Immature natural killer cell (primary cell): Measurements from ENCODE around the gene CAPN14. TPM values are rescaled to one million over a fixed set of nuclear protein-coding genes. Genes with fewer than 3 reads are reported as not detected.
"Not testable (repeated sequence)": the region's sequence is repeated elsewhere in the genome, so short reads cannot be mapped to it uniquely, and the experiment has no call there.

Source experiments
- DNase-seq, 3 donors: peaks; one replicate each; pipeline ENCODE4 v3.0.0; 2022; ENCODE audit warnings: mixed read lengths in 1 of 3
- H3K27ac Mint-ChIP-seq, 6 donors: one replicate each; pipeline ENCODE4 v1.8.0; 2020; ENCODE audit warnings: mixed read lengths in 6 of 6, mild to moderate bottlenecking in 5 of 6, inconsistent platforms in 4 of 6, moderate library complexity in 3 of 6
- H3K27me3 Mint-ChIP-seq, 3 donors: one replicate each; pipeline ENCODE4 v1.8.0; 2020 to 2021; ENCODE audit warnings: low read depth in 3 of 3, mild to moderate bottlenecking in 3 of 3, mixed read lengths in 3 of 3, moderate library complexity in 3 of 3, inconsistent platforms in 1 of 3
- H3K36me3 Mint-ChIP-seq, 3 donors: one replicate each; pipeline ENCODE4 v1.8.0; 2020; ENCODE audit warnings: mixed read lengths in 3 of 3, inconsistent platforms in 2 of 3, mild to moderate bottlenecking in 2 of 3
- H3K4me1 Mint-ChIP-seq, 2 donors: one replicate each; pipeline ENCODE4 v1.8.0; 2020; ENCODE audit warnings: inconsistent platforms in 2 of 2, mild to moderate bottlenecking in 2 of 2, mixed read lengths in 2 of 2, moderate library complexity in 1 of 2
- H3K4me3 Mint-ChIP-seq, 5 donors: one replicate each; pipeline ENCODE4 v1.8.0; 2020; ENCODE audit warnings: mild to moderate bottlenecking in 5 of 5, mixed read lengths in 5 of 5, inconsistent platforms in 3 of 5, moderate library complexity in 3 of 5
- H3K9me3 Mint-ChIP-seq, 6 donors: one replicate each; pipeline ENCODE4 v1.8.0; 2020; ENCODE audit warnings: mild to moderate bottlenecking in 6 of 6, mixed read lengths in 6 of 6, inconsistent platforms in 4 of 6, moderate library complexity in 3 of 6
- polyA plus RNA-seq, 3 donors: library from polyadenylated mRNA; unstranded; fragments of 300-500 nt; fragmentation: Illumina TruSeq; gene quantifications; one replicate each; pipeline ENCODE4 v1.2.3, GENCODE V29; 2021

The CAPN14 gene
- polyA plus RNA-seq, 3 donors from 2014 or later = not detected

- H3K27me3 Mint-ChIP-seq = peaks cover 0 to 2% (median 0%) of the 10 kb centered on the region in 3 donors
- no peak overlapping the region for H3K27ac Mint-ChIP-seq
- DNase-seq = no peak
- H3K9me3 Mint-ChIP-seq = peaks cover 0 to 1% (median 0%) of the 10 kb centered on the region in 6 donors
- no peaks in the 10 kb centered on the region for H3K36me3 Mint-ChIP-seq
- H3K4me1 Mint-ChIP-seq = no peaks in the 10 kb centered on the region
- no peak overlapping the region for H3K4me3 Mint-ChIP-seq
These were observed 28.2 kb downstream of the CAPN14 start for GRCh38 chr2:31189141-31189540.

- no peak for DNase-seq
- Mint-ChIP-seq H3K4me1 (no peaks in the 10 kb centered on the region), H3K4me3 (no peak overlapping the region), H3K27ac (no peak overlapping the region), H3K9me3 (peaks cover 0 to 1% (median 0%) of the 10 kb centered on the region in 6 donors), H3K27me3 (peaks cover 0 to 2% (median 0%) of the 10 kb centered on the region in 3 donors), H3K36me3 (no peaks in the 10 kb centered on the region)
These were observed 29.2 kb downstream of the CAPN14 start for GRCh38 chr2:31188131-31188530.

DNA sequence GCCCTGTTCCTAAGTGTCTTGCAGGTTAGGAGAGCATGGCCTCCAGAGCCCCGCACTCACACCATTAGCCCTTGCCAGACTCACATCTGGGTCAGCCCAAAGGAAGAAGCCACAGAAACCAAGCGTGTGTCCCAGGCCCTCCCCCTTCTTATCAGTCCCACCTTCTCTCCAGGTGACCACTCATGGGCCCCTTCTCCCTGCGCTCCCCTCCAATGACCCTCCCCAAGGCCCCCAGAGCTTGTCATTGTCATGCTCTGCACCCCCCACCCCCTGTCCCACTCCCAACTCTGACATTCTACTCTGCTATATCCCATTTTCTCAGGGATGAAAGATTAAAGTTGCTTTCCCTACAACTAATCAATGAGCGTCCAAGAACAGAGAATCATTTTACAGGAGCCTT lies 30.1 kb downstream of the CAPN14 start:
- DNase-seq = no peak
- Mint-ChIP-seq H3K27ac (no peak overlapping the region), H3K27me3 (peaks cover 0 to 2% (median 0%) of the 10 kb centered on the region in 3 donors), H3K4me1 (no peaks in the 10 kb centered on the region), H3K36me3 (no peaks in the 10 kb centered on the region), H3K4me3 (no peak overlapping the region), H3K9me3 (peaks cover 0 to 1% (median 0%) of the 10 kb centered on the region in 6 donors)

- H3K27ac Mint-ChIP-seq, H3K9me3 Mint-ChIP-seq, H3K4me3 Mint-ChIP-seq, DNase-seq, H3K27me3 Mint-ChIP-seq, H3K36me3 Mint-ChIP-seq, H3K4me1 Mint-ChIP-seq: not testable (repeated sequence)
These were observed 33.3 kb downstream of the CAPN14 start for GRCh38 chr2:31183973-31184372.

- Mint-ChIP-seq H3K36me3 (no peaks in the 10 kb centered on the region), H3K9me3 (no peaks in the 10 kb centered on the region), H3K4me3 (no peak overlapping the region)
These were observed 40.6 kb downstream of the CAPN14 start for GRCh38 chr2:31176742-31177141.

DNA sequence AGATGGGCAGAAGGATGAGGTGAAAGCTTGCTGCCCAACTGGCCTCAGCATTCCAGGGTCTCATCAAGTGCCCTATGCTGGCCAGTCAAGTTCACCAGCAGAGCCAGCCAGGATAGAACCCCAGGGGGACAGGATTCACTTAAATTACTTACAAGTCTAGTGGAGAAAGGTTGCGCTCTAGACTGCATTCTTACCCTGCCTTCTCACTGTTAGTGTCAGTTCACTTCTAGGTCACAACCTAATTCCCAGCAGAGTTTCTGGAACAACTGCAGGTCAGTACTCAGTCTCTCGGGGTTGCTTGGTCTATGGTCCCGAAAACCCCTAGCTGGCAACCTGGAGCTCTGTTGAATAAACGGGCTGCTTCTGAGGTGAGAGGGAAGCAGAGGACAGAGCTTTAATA lies 46.2 kb downstream of the CAPN14 start:
- Mint-ChIP-seq H3K27ac (no peak overlapping the region), H3K27me3 (peaks cover 0 to 4% (median 0%) of the 10 kb centered on the region in 3 donors), H3K4me3 (no peak overlapping the region), H3K36me3 (no peaks in the 10 kb centered on the region), H3K4me1 (no peaks in the 10 kb centered on the region), H3K9me3 (no peaks in the 10 kb centered on the region)
- no peak for DNase-seq

More at GRCh38 chr2:31176742-31177141, 40.6 kb downstream of the CAPN14 start:
- H3K4me1 Mint-ChIP-seq = no peaks in the 10 kb centered on the region
- no peak overlapping the region for H3K27ac Mint-ChIP-seq
- no peak for DNase-seq
- H3K27me3 Mint-ChIP-seq = peaks cover 2 to 9% (median 5%) of the 10 kb centered on the region in 3 donors

DNA sequence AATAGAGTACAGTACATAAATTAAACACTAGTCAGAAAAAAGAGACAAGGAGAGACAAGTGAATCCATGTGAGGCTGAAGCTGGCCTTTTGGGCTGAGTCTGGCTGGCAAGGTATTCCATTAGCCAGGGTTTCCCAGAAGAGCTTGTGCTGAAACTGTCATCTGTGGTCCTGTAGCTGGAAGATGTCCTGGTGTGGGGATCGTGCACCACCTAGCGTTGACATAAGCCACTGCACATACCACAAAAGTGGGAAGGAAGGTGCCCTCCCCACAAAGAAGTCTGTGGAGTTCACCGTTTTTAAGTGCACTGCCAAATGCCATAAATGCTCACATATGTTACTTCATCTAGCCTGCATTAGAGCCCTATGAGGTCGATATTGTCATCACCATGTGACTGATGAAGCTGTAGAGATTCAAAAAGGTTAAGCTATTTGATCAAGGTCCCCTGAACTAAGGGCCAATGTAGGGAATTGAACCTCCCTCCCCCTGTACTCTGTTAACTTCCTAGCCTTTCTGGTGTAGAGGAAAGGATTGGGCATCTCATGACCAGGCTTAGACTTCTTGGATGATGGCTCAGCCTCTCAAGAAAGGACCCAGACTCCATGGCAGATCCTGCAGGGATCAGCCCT lies 47.1 kb downstream of the CAPN14 start:
- no peak overlapping the region for H3K27ac Mint-ChIP-seq
- DNase-seq = peak; percentile 29 to 34 (median 33)
- H3K27me3 Mint-ChIP-seq = peaks cover 0 to 4% (median 0%) of the 10 kb centered on the region in 3 donors
- no peaks in the 10 kb centered on the region for H3K9me3 Mint-ChIP-seq
- no peak overlapping the region for H3K4me3 Mint-ChIP-seq
- no peaks in the 10 kb centered on the region for H3K36me3 Mint-ChIP-seq
- H3K4me1 Mint-ChIP-seq = no peaks in the 10 kb centered on the region

- DNase-seq = no peak
- no peak overlapping the region for H3K4me3 Mint-ChIP-seq
- H3K4me1 Mint-ChIP-seq = no peaks in the 10 kb centered on the region
- no peak overlapping the region for H3K27ac Mint-ChIP-seq
- no peaks in the 10 kb centered on the region for H3K9me3 Mint-ChIP-seq
- H3K36me3 Mint-ChIP-seq = no peaks in the 10 kb centered on the region
- peaks cover 0 to 3% (median 0%) of the 10 kb centered on the region in 3 donors for H3K27me3 Mint-ChIP-seq
These were observed 49.0 kb downstream of the CAPN14 start for GRCh38 chr2:31168291-31168690.

- H3K4me3 Mint-ChIP-seq = no peak overlapping the region
- no peaks in the 10 kb centered on the region for H3K4me1 Mint-ChIP-seq
- no peak for DNase-seq
- H3K27me3 Mint-ChIP-seq = peaks cover 0 to 3% (median 2%) of the 10 kb centered on the region in 3 donors
- H3K36me3 Mint-ChIP-seq = no peaks in the 10 kb centered on the region
- no peak overlapping the region for H3K27ac Mint-ChIP-seq
- no peaks in the 10 kb centered on the region for H3K9me3 Mint-ChIP-seq
These were observed 50.4 kb downstream of the CAPN14 start for GRCh38 chr2:31166925-31167324.

- Mint-ChIP-seq H3K4me3 (no peak overlapping the region), H3K27ac (no peak overlapping the region), H3K36me3 (no peaks in the 10 kb centered on the region), H3K9me3 (no peaks in the 10 kb centered on the region), H3K27me3 (peaks cover 0 to 2% (median 0%) of the 10 kb centered on the region in 3 donors), H3K4me1 (no peaks in the 10 kb centered on the region)
- DNase-seq = no peak
These were observed 54.2 kb downstream of the CAPN14 start for GRCh38 chr2:31163011-31163539.

GRCh38 chr2:31161637-31162036 lies 55.7 kb downstream of the CAPN14 start:
- DNase-seq = no peak
- peaks cover 0 to 3% (median 0%) of the 10 kb centered on the region in 3 donors for H3K27me3 Mint-ChIP-seq
- H3K9me3 Mint-ChIP-seq = no peaks in the 10 kb centered on the region
- H3K36me3 Mint-ChIP-seq = no peaks in the 10 kb centered on the region
- no peak overlapping the region for H3K27ac Mint-ChIP-seq
- no peaks in the 10 kb centered on the region for H3K4me1 Mint-ChIP-seq
- no peak overlapping the region for H3K4me3 Mint-ChIP-seq

- no peak for DNase-seq
- H3K4me1 Mint-ChIP-seq = no peaks in the 10 kb centered on the region
- H3K27me3 Mint-ChIP-seq = peaks cover 4 to 8% (median 7%) of the 10 kb centered on the region in 3 donors
- H3K9me3 Mint-ChIP-seq = no peaks in the 10 kb centered on the region
- H3K27ac Mint-ChIP-seq = no peak overlapping the region
- no peak overlapping the region for H3K4me3 Mint-ChIP-seq
- H3K36me3 Mint-ChIP-seq = no peaks in the 10 kb centered on the region
These were observed 65.8 kb downstream of the CAPN14 start for GRCh38 chr2:31151501-31151900.

- H3K36me3 Mint-ChIP-seq = no peaks in the 10 kb centered on the region
- H3K27me3 Mint-ChIP-seq = peaks cover 3 to 7% (median 6%) of the 10 kb centered on the region in 3 donors
- H3K27ac Mint-ChIP-seq = no peak overlapping the region
- H3K4me3 Mint-ChIP-seq = no peak overlapping the region
- H3K9me3 Mint-ChIP-seq = no peaks in the 10 kb centered on the region
- DNase-seq = no peak
- H3K4me1 Mint-ChIP-seq = no peaks in the 10 kb centered on the region
These were observed 67.1 kb downstream of the CAPN14 start for GRCh38 chr2:31150120-31150670.

- Mint-ChIP-seq H3K27me3 (peaks cover 6 to 11% (median 7%) of the 10 kb centered on the region in 3 donors), H3K4me3 (no peak overlapping the region), H3K36me3 (no peaks in the 10 kb centered on the region), H3K27ac (no peak overlapping the region), H3K9me3 (no peaks in the 10 kb centered on the region), H3K4me1 (no peaks in the 10 kb centered on the region)
- DNase-seq = no peak
These were observed 68.8 kb downstream of the CAPN14 start for GRCh38 chr2:31148514-31148913.
